ENCODE measurements around the gene MB21D2.
A peak's percentile ranks its signal among the peaks of the same experiment; 100 is the strongest.

MB21D2 gene

GRCh38 chr3:192907784-192908183 lies 9.9 kb downstream of the MB21D2 start:
- Histone ChIP-seq H3K4me1 (ENCODE audit: control insufficient read depth, insufficient read depth, low read length) (no peaks in the 10 kb centered on the region), H3K9me3 (ENCODE audit: control insufficient read depth in 2 of 2, low read length in 2 of 2) (no peaks in the 10 kb centered on the region), H3K9ac (ENCODE audit: low read length in 2 of 2) (no peak overlapping the region), H3K36me3 (ENCODE audit: control insufficient read depth in 2 of 2, insufficient read depth in 2 of 2, low read length in 2 of 2) (no peaks in the 10 kb centered on the region), H3K27ac (ENCODE audit: low read length) (no peak overlapping the region), H3K27me3 (ENCODE audit: control insufficient read depth in 1 of 2, insufficient read depth in 2 of 2, low read length in 2 of 2) (no peaks in the 10 kb centered on the region), H3K4me3 (ENCODE audit: low read length in 2 of 2) (no peak overlapping the region)

DNA sequence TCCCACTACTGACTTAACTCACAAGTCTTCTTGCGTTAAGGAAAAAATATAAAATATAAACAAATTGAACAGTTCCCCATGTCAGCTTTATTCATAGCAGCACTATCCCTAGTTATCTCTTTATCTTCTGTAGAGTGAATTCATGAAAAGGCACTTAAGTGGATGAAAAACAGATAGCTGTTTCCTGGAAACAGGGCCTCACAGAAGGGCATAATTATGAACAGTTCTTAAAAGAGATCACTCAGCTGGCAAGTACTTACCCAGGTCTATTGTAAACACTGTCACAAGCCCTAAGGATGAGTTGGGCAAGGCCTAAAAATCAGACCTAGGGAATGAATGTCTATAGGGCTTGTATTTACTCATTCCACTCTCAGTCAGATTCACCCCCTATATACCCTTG lies 10.7 kb downstream of the MB21D2 start:
- Histone ChIP-seq H3K27ac (ENCODE audit: low read length) (no peak overlapping the region), H3K9ac (ENCODE audit: low read length in 2 of 2) (no peak overlapping the region), H3K4me3 (ENCODE audit: low read length in 2 of 2) (no peak overlapping the region), H3K36me3 (ENCODE audit: control insufficient read depth in 2 of 2, insufficient read depth in 2 of 2, low read length in 2 of 2) (no peaks in the 10 kb centered on the region), H3K9me3 (ENCODE audit: control insufficient read depth in 2 of 2, low read length in 2 of 2) (no peaks in the 10 kb centered on the region), H3K27me3 (ENCODE audit: control insufficient read depth in 1 of 2, insufficient read depth in 2 of 2, low read length in 2 of 2) (no peaks in the 10 kb centered on the region), H3K4me1 (ENCODE audit: control insufficient read depth, insufficient read depth, low read length) (no peaks in the 10 kb centered on the region)

GRCh38 chr3:192905980-192906678 lies 11.5 kb downstream of the MB21D2 start:
- H3K9ac ChIP-seq (ENCODE audit: low read length in 2 of 2), result no peak overlapping the region
- no peaks in the 10 kb centered on the region for H3K36me3 ChIP-seq (ENCODE audit: control insufficient read depth in 2 of 2, insufficient read depth in 2 of 2, low read length in 2 of 2)
- H3K4me3 ChIP-seq (ENCODE audit: low read length in 2 of 2), result no peak overlapping the region
- H3K9me3 ChIP-seq (ENCODE audit: control insufficient read depth in 2 of 2, low read length in 2 of 2), result no peaks in the 10 kb centered on the region
- no peak overlapping the region for H3K27ac ChIP-seq (ENCODE audit: low read length)
- no peaks in the 10 kb centered on the region for H3K4me1 ChIP-seq (ENCODE audit: control insufficient read depth, insufficient read depth, low read length)
- H3K27me3 ChIP-seq (ENCODE audit: control insufficient read depth in 1 of 2, insufficient read depth in 2 of 2, low read length in 2 of 2), result no peaks in the 10 kb centered on the region

DNA sequence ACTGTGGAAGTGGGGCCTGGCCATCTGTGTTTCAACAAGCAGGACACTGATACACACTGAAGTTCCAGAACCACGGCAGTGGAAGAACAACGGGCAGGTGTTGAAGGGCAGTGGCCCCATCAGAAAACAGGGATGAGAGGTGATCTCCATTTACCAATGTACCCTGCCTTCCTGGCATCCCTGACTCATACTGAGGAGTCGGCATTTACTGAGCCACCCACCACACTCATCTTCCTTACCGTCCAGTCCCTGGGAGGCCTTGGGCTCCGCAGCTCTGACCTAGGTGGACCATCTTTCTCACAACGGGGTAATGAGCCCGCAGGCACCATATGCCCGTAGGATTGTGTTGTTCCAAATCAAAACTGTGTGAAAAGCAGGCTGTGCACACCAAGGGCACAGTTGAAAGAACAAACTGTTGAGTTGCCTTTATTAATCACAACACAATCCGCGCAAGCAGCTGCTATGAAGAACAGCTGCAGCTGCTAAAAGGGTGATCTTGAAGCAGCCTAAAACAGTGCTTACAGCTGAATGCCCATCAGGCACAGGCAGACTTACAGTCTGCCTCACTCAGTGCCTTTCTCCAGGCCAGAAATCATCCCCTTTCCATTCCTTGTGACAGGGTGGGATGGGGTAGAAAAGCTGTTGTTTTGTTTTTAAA lies 12.9 kb downstream of the MB21D2 start:
- no peak overlapping the region for H3K27ac ChIP-seq (ENCODE audit: low read length)
- H3K9ac ChIP-seq (ENCODE audit: low read length in 2 of 2), result no peak overlapping the region
- H3K27me3 ChIP-seq (ENCODE audit: control insufficient read depth in 1 of 2, insufficient read depth in 2 of 2, low read length in 2 of 2), result no peaks in the 10 kb centered on the region
- no peaks in the 10 kb centered on the region for H3K4me1 ChIP-seq (ENCODE audit: control insufficient read depth, insufficient read depth, low read length)
- no peaks in the 10 kb centered on the region for H3K36me3 ChIP-seq (ENCODE audit: control insufficient read depth in 2 of 2, insufficient read depth in 2 of 2, low read length in 2 of 2)
- H3K4me3 ChIP-seq (ENCODE audit: low read length in 2 of 2), result no peak overlapping the region
- no peaks in the 10 kb centered on the region for H3K9me3 ChIP-seq (ENCODE audit: control insufficient read depth in 2 of 2, low read length in 2 of 2)

- no peaks in the 10 kb centered on the region for H3K4me1 ChIP-seq (ENCODE audit: control insufficient read depth, insufficient read depth, low read length)
- no peak overlapping the region for H3K4me3 ChIP-seq (ENCODE audit: low read length in 2 of 2)
- no peaks in the 10 kb centered on the region for H3K27me3 ChIP-seq (ENCODE audit: control insufficient read depth in 1 of 2, insufficient read depth in 2 of 2, low read length in 2 of 2)
- H3K36me3 ChIP-seq (ENCODE audit: control insufficient read depth in 2 of 2, insufficient read depth in 2 of 2, low read length in 2 of 2), result no peaks in the 10 kb centered on the region
- H3K9ac ChIP-seq (ENCODE audit: low read length in 2 of 2), result no peak overlapping the region
- H3K27ac ChIP-seq (ENCODE audit: low read length), result no peak overlapping the region
- no peaks in the 10 kb centered on the region for H3K9me3 ChIP-seq (ENCODE audit: control insufficient read depth in 2 of 2, low read length in 2 of 2)
Measured at GRCh38 chr3:192902549-192902948, 15.1 kb downstream of the MB21D2 start.

DNA sequence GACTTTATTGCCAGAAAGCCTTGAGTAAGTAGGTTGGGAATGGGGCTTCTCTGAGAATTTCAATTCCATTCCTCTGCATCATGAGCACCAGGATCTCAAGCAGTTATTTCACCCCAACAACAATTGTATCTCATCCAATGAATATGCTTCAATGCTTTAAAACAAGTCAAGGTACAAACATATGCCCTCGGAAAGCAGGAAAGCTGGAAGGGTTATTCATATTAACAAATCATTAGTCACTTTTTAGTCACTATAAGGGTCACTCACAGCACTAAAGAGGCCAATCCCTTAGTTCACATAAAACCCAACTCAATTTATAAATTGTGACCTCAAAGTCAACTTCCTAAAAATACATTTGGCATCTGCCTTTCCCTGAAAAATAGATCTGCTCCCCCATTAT lies 16.2 kb downstream of the MB21D2 start:
- no peak overlapping the region for H3K9ac ChIP-seq (ENCODE audit: low read length in 2 of 2)
- no peaks in the 10 kb centered on the region for H3K36me3 ChIP-seq (ENCODE audit: control insufficient read depth in 2 of 2, insufficient read depth in 2 of 2, low read length in 2 of 2)
- H3K27me3 ChIP-seq (ENCODE audit: control insufficient read depth in 1 of 2, insufficient read depth in 2 of 2, low read length in 2 of 2), result no peaks in the 10 kb centered on the region
- H3K4me1 ChIP-seq (ENCODE audit: control insufficient read depth, insufficient read depth, low read length), result no peaks in the 10 kb centered on the region
- H3K4me3 ChIP-seq (ENCODE audit: low read length in 2 of 2), result no peak overlapping the region
- H3K27ac ChIP-seq (ENCODE audit: low read length), result no peak overlapping the region
- no peaks in the 10 kb centered on the region for H3K9me3 ChIP-seq (ENCODE audit: control insufficient read depth in 2 of 2, low read length in 2 of 2)

DNA sequence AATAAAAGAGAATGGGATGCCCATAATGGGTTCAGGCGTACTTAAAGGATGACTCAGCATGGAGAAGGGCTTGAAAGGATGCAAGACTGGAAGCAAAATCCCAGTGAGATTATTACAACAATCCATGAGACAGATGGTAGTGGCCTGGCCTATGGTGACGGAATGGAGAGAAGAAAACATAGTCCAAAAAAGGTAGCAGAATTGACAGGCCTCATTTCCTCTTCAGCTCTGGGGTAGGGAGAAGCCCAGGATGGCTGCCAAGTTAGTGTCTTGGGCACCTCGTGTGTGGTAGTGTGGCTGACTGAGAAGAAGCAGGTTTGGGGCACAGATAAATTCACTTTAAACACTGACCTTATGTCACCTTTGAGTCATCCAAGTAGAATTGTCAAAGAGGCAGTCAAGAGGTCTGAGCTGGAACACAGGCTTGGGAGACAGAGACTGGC lies 18.1 kb downstream of the MB21D2 start:
- Histone ChIP-seq H3K9ac (ENCODE audit: low read length in 2 of 2) (no peak overlapping the region), H3K9me3 (ENCODE audit: control insufficient read depth in 2 of 2, low read length in 2 of 2) (no peaks in the 10 kb centered on the region), H3K36me3 (ENCODE audit: control insufficient read depth in 2 of 2, insufficient read depth in 2 of 2, low read length in 2 of 2) (no peaks in the 10 kb centered on the region), H3K27me3 (ENCODE audit: control insufficient read depth in 1 of 2, insufficient read depth in 2 of 2, low read length in 2 of 2) (no peaks in the 10 kb centered on the region), H3K27ac (ENCODE audit: low read length) (no peak overlapping the region), H3K4me1 (ENCODE audit: control insufficient read depth, insufficient read depth, low read length) (no peaks in the 10 kb centered on the region), H3K4me3 (ENCODE audit: low read length in 2 of 2) (no peak overlapping the region)

DNA sequence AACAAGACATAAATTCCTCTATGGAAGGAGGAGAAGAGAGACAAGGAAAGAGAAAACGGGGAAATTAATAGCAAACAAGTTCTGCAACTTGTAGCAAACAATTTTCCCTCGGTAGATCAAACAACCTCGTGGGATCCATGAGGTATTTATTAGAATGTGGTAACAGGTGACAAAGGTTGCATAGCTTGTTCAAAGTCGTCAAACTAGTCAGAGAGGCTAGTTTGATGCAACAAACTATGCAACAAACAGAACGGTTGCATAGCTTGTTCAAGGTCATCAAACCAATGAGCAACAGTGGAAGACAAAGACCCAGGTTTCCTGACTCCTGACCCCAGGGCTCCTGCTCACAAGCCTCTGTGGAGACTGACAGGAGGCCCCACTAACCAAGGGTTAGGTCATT lies 20.7 kb downstream of the MB21D2 start:
- Histone ChIP-seq H3K27me3 (ENCODE audit: control insufficient read depth in 1 of 2, insufficient read depth in 2 of 2, low read length in 2 of 2) (no peaks in the 10 kb centered on the region), H3K36me3 (ENCODE audit: control insufficient read depth in 2 of 2, insufficient read depth in 2 of 2, low read length in 2 of 2) (no peaks in the 10 kb centered on the region), H3K27ac (ENCODE audit: low read length) (no peak overlapping the region), H3K9ac (ENCODE audit: low read length in 2 of 2) (no peak overlapping the region), H3K4me3 (ENCODE audit: low read length in 2 of 2) (no peak overlapping the region), H3K4me1 (ENCODE audit: control insufficient read depth, insufficient read depth, low read length) (no peaks in the 10 kb centered on the region), H3K9me3 (ENCODE audit: control insufficient read depth in 2 of 2, low read length in 2 of 2) (no peaks in the 10 kb centered on the region)

DNA sequence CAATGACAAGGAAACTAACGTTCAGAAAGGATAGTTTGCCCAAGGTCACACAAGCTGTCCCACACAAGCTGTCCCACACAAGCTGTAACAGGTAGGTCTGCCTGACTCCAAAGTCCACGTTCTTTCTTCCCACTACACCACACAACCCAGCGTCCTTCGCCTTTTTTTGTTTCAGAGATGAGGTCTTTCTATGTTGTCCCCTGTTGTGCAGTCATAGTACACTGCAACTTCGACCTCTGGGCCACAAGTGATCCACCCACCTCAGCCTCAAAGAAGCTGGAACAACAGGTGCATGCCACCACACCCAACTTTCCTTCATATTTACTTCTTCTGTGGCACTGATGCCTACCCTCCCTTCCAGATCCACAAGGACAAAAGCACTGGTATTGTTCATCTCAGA lies 21.4 kb downstream of the MB21D2 start:
- Histone ChIP-seq H3K36me3 (ENCODE audit: control insufficient read depth in 2 of 2, insufficient read depth in 2 of 2, low read length in 2 of 2) (no peaks in the 10 kb centered on the region), H3K9me3 (ENCODE audit: control insufficient read depth in 2 of 2, low read length in 2 of 2) (no peaks in the 10 kb centered on the region), H3K27me3 (ENCODE audit: control insufficient read depth in 1 of 2, insufficient read depth in 2 of 2, low read length in 2 of 2) (no peaks in the 10 kb centered on the region), H3K4me1 (ENCODE audit: control insufficient read depth, insufficient read depth, low read length) (no peaks in the 10 kb centered on the region), H3K27ac (ENCODE audit: low read length) (no peak overlapping the region), H3K4me3 (ENCODE audit: low read length in 2 of 2) (no peak overlapping the region), H3K9ac (ENCODE audit: low read length in 2 of 2) (no peak overlapping the region)

- Histone ChIP-seq H3K27ac (ENCODE audit: low read length) (no peak overlapping the region), H3K9ac (ENCODE audit: low read length in 2 of 2) (no peak overlapping the region), H3K36me3 (ENCODE audit: control insufficient read depth in 2 of 2, insufficient read depth in 2 of 2, low read length in 2 of 2) (no peaks in the 10 kb centered on the region), H3K9me3 (ENCODE audit: control insufficient read depth in 2 of 2, low read length in 2 of 2) (no peaks in the 10 kb centered on the region), H3K4me3 (ENCODE audit: low read length in 2 of 2) (no peak overlapping the region), H3K27me3 (ENCODE audit: control insufficient read depth in 1 of 2, insufficient read depth in 2 of 2, low read length in 2 of 2) (no peaks in the 10 kb centered on the region), H3K4me1 (ENCODE audit: control insufficient read depth, insufficient read depth, low read length) (peaks cover under 1% of the 10 kb centered on the region)
Measured at GRCh38 chr3:192894676-192895075, 23.0 kb downstream of the MB21D2 start.

DNA sequence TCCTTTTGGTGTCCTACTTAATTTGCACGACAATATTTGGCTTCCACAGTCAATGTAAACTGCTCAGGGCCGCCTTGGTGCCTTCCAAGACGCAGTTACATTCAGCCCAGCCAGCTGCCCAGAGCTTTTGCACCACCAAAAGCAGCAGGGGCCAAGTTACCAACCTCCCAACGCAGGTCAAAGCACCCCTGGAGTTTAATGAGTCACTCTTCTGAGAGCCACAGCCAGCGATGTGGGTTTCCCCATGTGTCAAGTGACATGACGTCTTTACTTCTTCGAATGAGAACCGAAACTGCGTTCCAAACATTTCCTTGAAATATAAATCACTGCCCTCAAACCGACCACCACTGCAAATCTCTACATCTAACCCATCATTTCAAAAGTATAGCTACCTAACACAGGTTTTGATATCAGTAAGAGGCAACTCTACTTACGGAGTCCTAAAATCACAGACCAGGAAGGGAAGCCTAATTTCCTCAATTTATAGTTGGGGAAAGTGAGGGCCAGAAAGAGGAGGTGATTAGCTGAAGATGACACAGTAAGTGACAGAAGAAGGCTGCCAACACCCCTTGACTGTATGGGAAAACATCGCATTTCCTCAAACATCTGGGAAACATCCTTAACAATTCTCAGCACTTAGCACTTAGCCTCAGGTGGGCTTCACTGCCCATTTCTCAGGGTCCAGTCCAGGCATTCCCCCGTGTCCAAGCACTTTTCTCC lies 24.5 kb downstream of the MB21D2 start:
- H3K36me3 ChIP-seq (ENCODE audit: control insufficient read depth in 2 of 2, insufficient read depth in 2 of 2, low read length in 2 of 2), result no peaks in the 10 kb centered on the region
- H3K4me1 ChIP-seq (ENCODE audit: control insufficient read depth, insufficient read depth, low read length), result peaks cover 12% of the 10 kb centered on the region

More for the DNA sequence above, 24.5 kb downstream of the MB21D2 start:
- Histone ChIP-seq H3K9me3 (ENCODE audit: control insufficient read depth in 2 of 2, low read length in 2 of 2) (no peaks in the 10 kb centered on the region), H3K27ac (ENCODE audit: low read length) (no peak overlapping the region), H3K9ac (ENCODE audit: low read length in 2 of 2) (peak overlapping the region in 1 of 2 donors; percentile 1), H3K27me3 (ENCODE audit: control insufficient read depth in 1 of 2, insufficient read depth in 2 of 2, low read length in 2 of 2) (no peaks in the 10 kb centered on the region), H3K4me3 (ENCODE audit: low read length in 2 of 2) (peak overlapping the region in 1 of 2 donors; percentile 44)

Measured in stomach smooth muscle (tissue), 2 donors.